Lung (tissue), 12 donors: ENCODE data around the gene SVBP. TPM values are rescaled to one million over a fixed set of nuclear protein-coding genes. Genes with fewer than 3 reads are reported as not detected.

Source experiments
- ATAC-seq: fragments of 200-7000 bp; cut with Tn5 transposase; one replicate; pipeline ENCODE4 v1.9.1; 2020; ENCODE audit warnings: moderate number of reproducible peaks; ENCODE audit not compliant: insufficient read depth, low FRiP score
- DNase-seq, 3 donors: peaks; one replicate each; pipeline ENCODE4 v3.0.0-alpha.2; 2013 to 2017
- H3K27ac ChIP-seq, 2 donors: one replicate each; pipeline ENCODE4 v1.5.1; 2013; ENCODE audit warnings: mild to moderate bottlenecking in 2 of 2, moderate library complexity in 2 of 2, control low read depth in 1 of 2, inconsistent platforms in 1 of 2, low read depth in 1 of 2, low read length in 1 of 2
- H3K27me3 ChIP-seq, 3 donors: one replicate each; pipeline ENCODE4 v1.5.1; 2013; ENCODE audit warnings: low read length in 2 of 3; ENCODE audit not compliant: control insufficient read depth in 3 of 3, insufficient read depth in 3 of 3
- H3K36me3 ChIP-seq, 4 donors: one replicate each; pipeline ENCODE4 v1.5.1; 2013; ENCODE audit warnings: low read length in 4 of 4, mild to moderate bottlenecking in 1 of 4, moderate library complexity in 1 of 4; ENCODE audit not compliant: control insufficient read depth in 4 of 4, insufficient read depth in 4 of 4
- H3K4me1 ChIP-seq, 5 donors: one replicate each; pipeline ENCODE4 v1.5.1; 2013; ENCODE audit warnings: low read length in 5 of 5, mild to moderate bottlenecking in 2 of 5, moderate library complexity in 1 of 5; ENCODE audit not compliant: control insufficient read depth in 5 of 5, insufficient read depth in 5 of 5
- H3K4me3 ChIP-seq: one replicate; pipeline ENCODE4 v1.5.1; 2013; ENCODE audit warnings: mild to moderate bottlenecking, control low read depth, moderate library complexity
- H3K9ac ChIP-seq, 2 donors: one replicate each; pipeline ENCODE4 v1.5.1; 2013; ENCODE audit warnings: low read length in 2 of 2, control low read depth in 1 of 2; ENCODE audit not compliant: insufficient read depth in 1 of 2
- H3K9me3 ChIP-seq, 4 donors: one replicate each; pipeline ENCODE4 v1.5.1; 2013; ENCODE audit warnings: low read length in 3 of 4, mild to moderate bottlenecking in 1 of 4, moderate library complexity in 1 of 4; ENCODE audit not compliant: control insufficient read depth in 4 of 4, insufficient read depth in 3 of 4
- CTCF ChIP-seq: IDR thresholded peaks from 2 replicates; pipeline ENCODE4 v1.5.1; 2012; ENCODE audit warnings: mild to moderate bottlenecking; ENCODE audit errors: control extremely low read depth, extremely low read depth
- whole genome bisulfite sequencing, 2 donors: extraction: QIAGEN DNeasy Blood & Tissue Kit; methylation state at CpG; one replicate each; pipeline ENCODE4 v1.1.7; 2013; 5-methylcytosine and 5-hydroxymethylcytosine counted together
- polyA plus RNA-seq, 2 donors: library from polyadenylated mRNA; stranded (reverse); fragments of 200-250 nt; gene quantifications; one replicate each; pipeline ENCODE4 v1.2.1, GENCODE V29; 2013
- total RNA-seq, 2 donors: library from RNA; depleted of rRNA in 1 of 2; stranded (reverse); fragments of >200 nt in 1 of 2; gene quantifications; one replicate each; pipeline ENCODE4 v1.2.1, GENCODE V29; 2014 to 2021
- donor health status: control.
- donor health status: control.
- donor health status: Bipolar disorder and iron deficiency.
- donor health status: healthy.
- donor health status: DM: yes; HTN: yes; CAD: no.

SVBP gene
- total and polyA plus RNA-seq, 4 donors, result 12.5 to 35.3 (median 26.0) TPM

DNA sequence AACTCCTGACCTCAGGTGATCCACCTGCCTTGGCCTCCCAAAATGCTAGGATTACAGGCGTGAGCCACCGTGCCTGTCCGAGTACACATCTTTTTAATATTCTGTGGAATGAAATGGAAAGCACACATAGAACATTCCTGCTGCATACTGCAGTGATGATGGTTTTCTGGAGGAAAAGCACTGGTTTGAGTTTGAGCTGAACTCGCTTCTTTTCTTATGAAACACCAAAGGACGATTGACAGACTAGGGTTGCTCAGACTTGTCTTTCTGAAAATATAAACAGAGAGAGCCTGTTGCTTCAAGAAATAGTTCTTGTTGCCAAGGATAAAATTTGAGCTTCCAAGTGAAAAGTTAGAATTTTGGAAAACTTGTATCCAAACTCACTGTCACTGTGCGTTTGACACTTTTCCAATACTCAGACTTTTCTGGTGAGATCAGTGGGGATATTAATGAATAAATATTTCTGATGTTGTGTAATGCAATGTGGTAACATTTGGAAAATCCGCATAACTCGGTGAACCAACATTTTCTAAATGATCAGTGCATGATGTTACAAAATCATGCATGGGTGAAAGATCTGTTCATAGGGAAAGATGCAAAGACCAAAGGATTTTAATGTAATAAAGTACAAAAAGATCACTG is 15.2 kb downstream of the SVBP start:
- H3K9me3 ChIP-seq, result no peaks in the 10 kb centered on the region
- no peak overlapping the region for H3K9ac ChIP-seq
- 80 to 85% methylated on average over 8 of the region's 8 CpGs for whole genome bisulfite sequencing, 2 donors
- no peak overlapping the region for H3K27ac ChIP-seq
- DNase-seq, result no peak
- no peaks in the 10 kb centered on the region for H3K27me3 ChIP-seq
- H3K4me3 ChIP-seq, result no peak overlapping the region
- TF ChIP-seq CTCF, result no peak
- H3K4me1 ChIP-seq, result no peaks in the 10 kb centered on the region
- no peak for ATAC-seq
- H3K36me3 ChIP-seq, result peaks cover 0 to 9% (median 5%) of the 10 kb centered on the region in 4 donors

GRCh38 chr1:42797979-42798378 is 19.2 kb downstream of the SVBP start:
- H3K27ac ChIP-seq, result no peak overlapping the region
- H3K9me3 ChIP-seq, result no peaks in the 10 kb centered on the region
- DNase-seq, result no peak
- no peaks in the 10 kb centered on the region for H3K36me3 ChIP-seq
- TF ChIP-seq CTCF, result no peak
- no peak for ATAC-seq
- H3K27me3 ChIP-seq, result no peaks in the 10 kb centered on the region
- H3K4me3 ChIP-seq, result no peak overlapping the region
- H3K4me1 ChIP-seq, result peaks cover 0 to under 1% (median 0%) of the 10 kb centered on the region in 5 donors
- 85 to 87% methylated on average over 5 of the region's 5 CpGs for WGBS, 2 donors
- H3K9ac ChIP-seq, result no peak overlapping the region

- Histone ChIP-seq H3K9me3 (no peaks in the 10 kb centered on the region), H3K27me3 (no peaks in the 10 kb centered on the region), H3K4me3 (no peak overlapping the region), H3K27ac (no peak overlapping the region), H3K4me1 (peaks cover 0 to 3% (median 0%) of the 10 kb centered on the region in 5 donors), H3K36me3 (no peaks in the 10 kb centered on the region), H3K9ac (no peak overlapping the region)
- WGBS, 2 donors, result 88 to 90% methylated on average over 3 of the region's 3 CpGs
- ATAC-seq (no peak), DNase-seq (no peak)
- TF ChIP-seq CTCF, result no peak
These were observed 19.8 kb downstream of the SVBP start for GRCh38 chr1:42797414-42797813.

DNA sequence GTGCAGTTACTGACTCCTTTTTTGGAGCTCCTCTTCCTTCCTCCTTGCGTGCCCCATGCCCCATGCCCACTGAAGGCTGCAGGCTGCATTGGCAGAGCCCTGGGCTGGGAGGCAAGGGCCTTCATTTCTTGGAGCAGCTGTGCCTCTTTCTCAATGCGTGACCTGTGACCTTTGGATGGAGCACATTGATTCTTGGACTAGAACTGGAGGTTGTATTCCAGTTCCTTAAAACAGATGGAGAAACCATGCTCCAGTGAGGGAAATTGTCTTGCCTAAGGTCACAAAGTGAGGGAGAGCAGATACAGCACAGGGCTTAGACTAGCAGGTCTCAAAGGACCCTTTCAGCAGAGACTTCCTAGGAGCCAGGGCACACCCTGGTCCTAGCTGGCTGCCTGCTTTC is 23.4 kb downstream of the SVBP start:
- Histone ChIP-seq H3K4me1 (peaks cover 0 to 3% (median 0%) of the 10 kb centered on the region in 5 donors), H3K27ac (no peak overlapping the region), H3K27me3 (no peaks in the 10 kb centered on the region), H3K36me3 (no peaks in the 10 kb centered on the region), H3K9ac (no peak overlapping the region), H3K4me3 (no peak overlapping the region), H3K9me3 (no peaks in the 10 kb centered on the region)
- ATAC-seq (no peak), DNase-seq (peak in 2 of 3 donors; percentile 25 to 35)
- WGBS, 2 donors, result 90 to 91% methylated on average over 2 of the region's 2 CpGs
- no peak for TF ChIP-seq CTCF
